GM19023 (cell line): ENCODE data around the gene OR51G2.
"Not testable (repeated sequence)": the region's sequence is repeated elsewhere in the genome, so short reads cannot be mapped to it uniquely, and the experiment has no call there.

Experiments
- ATAC-seq: cut with Tn5 transposase; IDR thresholded peaks from one replicate; pipeline ENCODE4 v1.9.1; 2021; ENCODE audit warnings: mild to moderate bottlenecking, moderate library complexity; ENCODE audit not compliant: unreplicated experiment

Gene OR51G2, protein sequence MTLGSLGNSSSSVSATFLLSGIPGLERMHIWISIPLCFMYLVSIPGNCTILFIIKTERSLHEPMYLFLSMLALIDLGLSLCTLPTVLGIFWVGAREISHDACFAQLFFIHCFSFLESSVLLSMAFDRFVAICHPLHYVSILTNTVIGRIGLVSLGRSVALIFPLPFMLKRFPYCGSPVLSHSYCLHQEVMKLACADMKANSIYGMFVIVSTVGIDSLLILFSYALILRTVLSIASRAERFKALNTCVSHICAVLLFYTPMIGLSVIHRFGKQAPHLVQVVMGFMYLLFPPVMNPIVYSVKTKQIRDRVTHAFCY

DNA sequence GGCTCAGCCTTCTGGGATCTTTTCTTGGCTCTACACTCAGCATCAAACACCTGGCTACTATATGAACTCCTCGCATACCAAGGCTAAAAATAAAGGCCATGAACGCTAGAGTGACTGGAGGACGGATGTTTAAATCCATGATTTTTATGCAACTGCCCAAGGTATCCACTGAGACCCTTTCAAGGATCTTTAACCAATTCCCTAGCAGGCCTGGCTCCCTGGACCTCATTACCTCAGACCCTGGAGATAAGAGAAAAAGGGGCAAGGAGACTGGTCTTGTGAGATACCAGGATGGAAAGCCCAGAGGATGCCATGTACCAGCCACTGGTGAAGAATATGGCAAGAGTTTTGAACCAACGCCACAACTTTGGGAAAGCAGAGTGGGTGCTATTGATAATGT is at the start of gene OR51G2:
TSS of gene OR51G2 (minus strand) at position 101 of the 400 bp plus-strand sequence. CDS start 3,687 bp downstream, outside the sequence.
- ATAC-seq = no peak

DNA sequence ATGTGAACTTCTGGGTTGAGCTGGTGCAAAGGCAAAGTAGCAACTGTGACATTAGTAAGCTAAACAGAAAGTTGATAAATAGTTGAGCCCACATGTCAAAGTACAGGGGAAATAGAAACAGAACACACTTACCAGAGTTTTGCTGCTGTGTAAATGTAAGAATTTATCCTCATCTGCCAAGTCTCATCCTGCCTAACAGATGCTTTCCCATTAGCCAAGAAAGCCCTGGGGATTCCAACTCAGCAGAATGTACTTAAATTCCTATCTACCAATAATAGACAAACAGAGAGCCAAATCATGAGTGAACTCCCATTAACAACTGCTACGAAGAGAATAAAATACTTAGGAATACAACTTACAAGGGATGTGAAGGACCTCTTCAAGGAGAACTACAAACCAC is 43.7 kb upstream of the OR51G2 start:
- no peak for ATAC-seq

DNA sequence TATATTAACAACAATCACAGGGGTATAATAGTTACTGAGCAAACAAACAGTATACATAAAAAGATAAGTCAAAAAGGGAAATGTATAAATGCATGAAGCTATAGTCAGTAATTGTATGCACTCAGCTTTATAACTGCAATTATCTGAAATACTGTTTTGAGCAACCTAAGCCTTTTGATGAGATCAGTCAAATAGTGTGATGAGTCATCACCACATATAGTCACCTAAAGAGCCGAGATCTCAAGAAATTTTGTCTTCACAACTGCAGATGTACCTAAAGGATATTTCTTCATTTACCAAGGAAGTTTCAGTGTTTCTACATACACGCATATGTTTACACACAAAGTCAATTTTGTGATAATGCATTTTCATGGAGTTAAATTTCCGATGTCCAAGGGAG is 41.7 kb upstream of the OR51G2 start:
- ATAC-seq = no peak

DNA sequence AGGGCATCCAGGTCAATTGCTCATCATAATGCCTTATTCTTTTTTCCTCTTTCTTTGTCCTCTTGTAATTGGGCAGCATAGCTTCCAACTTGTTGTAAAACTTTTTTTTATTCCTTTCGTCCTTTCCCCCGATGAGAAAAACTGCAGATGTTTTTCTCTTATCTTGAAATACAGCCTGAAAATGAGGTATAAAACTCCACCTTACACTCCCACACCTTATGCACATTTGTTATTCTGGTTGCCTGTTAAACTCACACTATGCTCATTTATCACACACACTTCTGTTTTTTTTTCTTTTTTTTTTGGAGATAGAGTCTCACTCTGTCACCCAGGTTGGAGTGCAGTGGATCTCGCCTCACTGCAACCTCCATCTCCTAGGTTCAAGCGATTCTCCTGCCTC is 38.2 kb upstream of the OR51G2 start:
- no peak for ATAC-seq

DNA sequence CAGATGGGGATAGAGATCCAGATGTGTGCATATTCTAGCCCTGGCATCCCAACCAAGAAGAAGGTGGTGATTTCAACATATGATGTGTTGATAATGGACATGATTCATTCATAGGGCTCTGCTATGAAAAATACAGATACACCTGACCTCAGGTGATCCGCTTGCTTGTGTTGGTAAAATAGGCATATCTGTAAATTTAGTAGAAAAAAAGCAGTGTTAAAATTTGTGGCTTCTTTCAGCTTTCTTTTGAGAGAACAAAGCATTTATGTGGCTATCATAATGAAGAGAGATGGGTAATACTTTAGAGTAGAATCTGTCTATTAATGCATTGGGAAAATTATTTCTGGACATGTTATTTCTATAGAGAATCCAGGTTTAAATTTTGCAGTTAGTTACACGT is 36.5 kb upstream of the OR51G2 start, which contains the start of gene OR51A2:
TSS of gene OR51A2 (minus strand) at position 101 of the 400 bp plus-strand sequence. CDS start at position 101, 0 bp downstream.
- ATAC-seq = not testable (repeated sequence)

DNA sequence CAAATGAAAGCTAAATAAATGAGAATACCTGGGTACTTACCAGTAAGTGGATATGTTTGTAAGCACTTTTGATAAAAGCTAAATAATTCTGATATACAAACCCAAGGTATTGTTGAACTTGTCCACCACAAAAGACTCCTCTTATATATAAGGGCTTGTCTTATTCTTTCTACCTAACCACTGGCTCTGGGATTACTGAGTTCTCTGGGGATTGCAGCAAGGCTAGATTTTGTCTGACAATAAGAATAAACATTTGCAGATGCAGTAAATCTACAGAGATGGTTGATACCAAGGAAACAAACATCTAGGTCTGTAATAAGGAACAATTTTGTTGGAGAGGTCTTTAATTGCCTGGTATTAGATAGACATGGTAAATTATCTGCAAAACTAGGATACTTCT is 28.4 kb upstream of the OR51G2 start, which contains the start of gene OR51A4:
TSS of gene OR51A4 (minus strand) at position 101 of the 400 bp plus-strand sequence. CDS start 505 bp downstream, outside the sequence.
- no peak for ATAC-seq

DNA sequence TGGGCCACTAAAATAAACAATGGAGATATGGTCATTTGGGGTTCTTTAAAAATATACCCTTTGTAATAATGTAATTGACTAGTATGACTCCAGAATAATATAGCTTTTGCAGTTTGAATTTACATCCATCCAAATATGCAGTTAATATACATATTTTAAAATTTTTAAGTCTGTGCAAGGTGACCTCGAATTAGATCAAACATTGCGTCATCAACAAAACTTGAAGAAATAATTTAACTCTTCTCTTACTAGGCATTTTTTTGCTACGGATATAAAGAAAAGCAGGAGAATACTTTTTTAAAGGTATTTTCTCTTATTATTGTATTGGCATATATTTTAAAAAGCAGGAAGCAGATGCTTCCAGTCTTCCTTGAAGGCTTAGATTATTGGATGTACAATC is 17.6 kb upstream of the OR51G2 start:
- no peak for ATAC-seq

DNA sequence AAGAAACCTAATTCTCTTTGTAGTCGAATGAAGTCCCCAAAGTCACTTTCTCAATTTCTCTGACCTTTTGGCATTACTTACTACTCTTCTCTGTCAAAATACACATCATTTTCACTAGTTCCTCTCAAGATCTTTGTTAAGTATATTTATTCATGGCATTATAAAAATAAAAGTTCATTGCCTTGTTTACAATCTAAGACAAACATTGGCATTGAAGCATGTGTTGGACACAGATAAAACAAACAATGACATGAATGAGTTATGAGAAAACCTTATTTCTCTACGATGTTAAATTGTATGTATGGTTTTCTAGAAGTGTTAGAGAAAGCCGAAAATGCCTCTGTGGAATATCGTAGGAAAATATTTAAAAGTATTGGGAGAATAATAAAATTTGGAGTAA is 13.6 kb upstream of the OR51G2 start:
- no peak for ATAC-seq

DNA sequence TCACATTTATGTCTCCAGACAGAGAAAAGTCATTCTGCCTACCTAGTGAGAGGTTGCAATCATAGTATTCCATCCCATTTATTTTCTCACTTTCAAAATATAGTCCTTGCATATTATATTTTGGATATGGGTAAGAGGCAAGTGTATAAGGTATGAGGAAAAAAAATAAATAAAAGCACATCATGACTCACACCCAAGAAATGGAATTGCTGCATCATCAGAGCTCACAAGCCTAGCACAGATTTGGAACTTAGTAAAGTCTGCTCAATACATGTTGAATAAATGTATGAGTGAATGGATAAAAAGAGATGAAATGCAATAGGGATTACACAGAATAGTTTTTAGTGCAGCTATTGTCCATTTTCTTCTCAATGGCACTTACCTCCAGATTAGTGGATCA is 7.5 kb upstream of the OR51G2 start:
- no peak for ATAC-seq

DNA sequence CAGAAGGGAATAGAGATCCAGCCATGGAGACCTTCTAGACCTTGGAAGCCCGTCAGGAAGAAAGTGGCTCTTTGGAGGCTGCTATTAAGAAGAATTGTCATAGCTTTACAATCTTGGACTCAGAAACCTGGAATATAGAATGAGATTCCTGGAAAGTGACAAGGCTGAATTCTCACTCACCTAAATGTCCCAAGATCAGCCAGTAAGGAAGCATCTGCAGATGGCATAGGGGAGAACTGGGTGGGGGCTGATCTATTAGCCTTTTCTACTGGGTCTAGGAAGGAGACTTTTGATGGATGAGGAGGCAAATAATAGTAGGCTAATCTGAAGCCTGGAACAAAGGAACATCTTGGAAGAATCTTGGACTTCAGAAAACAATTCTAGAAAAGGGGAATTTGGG is 5.1 kb upstream of the OR51G2 start, which contains the start of gene OR51G1:
TSS of gene OR51G1 (minus strand) at position 101 of the 400 bp plus-strand sequence. CDS start at position 101, 0 bp downstream.
- ATAC-seq = no peak

DNA sequence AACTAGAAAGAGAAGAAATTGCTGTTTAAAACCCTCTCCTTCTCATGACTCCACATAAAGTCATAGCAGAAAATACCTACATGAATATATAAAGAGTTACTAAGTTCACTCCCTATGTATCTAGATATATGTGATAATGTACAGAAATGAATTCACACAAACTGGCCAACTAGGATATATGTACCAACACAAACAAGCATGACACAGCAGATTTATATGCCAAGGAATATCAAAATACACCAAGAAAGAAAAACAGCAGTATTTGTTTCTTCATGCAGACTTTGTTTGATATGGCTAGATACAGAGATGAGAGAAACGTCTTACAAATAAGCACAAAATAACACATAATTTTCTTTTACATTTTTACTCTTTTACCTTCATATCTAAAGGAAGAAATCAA is 3.2 kb upstream of the OR51G2 start:
- ATAC-seq = no peak

DNA sequence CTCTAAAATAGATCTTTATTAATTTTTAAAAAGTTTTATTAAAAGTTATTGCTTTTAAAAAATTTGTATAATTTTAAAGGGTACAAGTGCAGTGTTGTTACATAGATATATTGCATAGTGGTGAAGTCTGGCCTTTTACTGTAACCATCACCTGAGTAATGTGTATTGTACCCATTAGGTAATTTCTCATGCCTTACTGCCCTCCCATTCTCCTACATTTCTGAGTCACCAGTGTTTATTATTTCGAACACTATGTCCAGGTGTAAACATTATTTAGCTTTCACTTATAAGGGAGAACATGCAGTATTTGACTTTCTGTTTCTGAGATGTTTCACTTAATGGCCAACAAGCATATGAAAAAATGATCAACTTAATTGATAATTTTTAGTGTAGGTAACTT is 2.6 kb upstream of the OR51G2 start:
- ATAC-seq = no peak

DNA sequence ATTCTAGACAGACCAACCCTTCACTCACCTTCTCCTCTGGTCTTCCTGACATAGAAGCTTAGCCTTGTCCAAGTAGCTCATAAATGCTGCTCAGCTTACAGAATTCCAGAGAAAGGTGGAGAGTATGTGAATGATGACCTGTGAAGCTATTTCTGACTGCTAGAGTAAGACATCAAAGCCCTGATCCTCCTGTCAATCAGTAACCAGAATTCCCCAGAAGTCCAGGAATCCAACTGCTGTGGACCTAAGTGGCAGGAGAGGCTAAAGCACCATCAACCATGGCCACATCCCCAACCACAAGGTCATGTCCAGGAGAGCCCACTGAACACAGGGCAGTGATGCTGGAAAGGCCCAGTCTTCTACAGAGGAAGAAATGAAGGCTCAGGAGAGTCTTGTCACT is 2.6 kb downstream of the OR51G2 start:
- ATAC-seq = no peak

DNA sequence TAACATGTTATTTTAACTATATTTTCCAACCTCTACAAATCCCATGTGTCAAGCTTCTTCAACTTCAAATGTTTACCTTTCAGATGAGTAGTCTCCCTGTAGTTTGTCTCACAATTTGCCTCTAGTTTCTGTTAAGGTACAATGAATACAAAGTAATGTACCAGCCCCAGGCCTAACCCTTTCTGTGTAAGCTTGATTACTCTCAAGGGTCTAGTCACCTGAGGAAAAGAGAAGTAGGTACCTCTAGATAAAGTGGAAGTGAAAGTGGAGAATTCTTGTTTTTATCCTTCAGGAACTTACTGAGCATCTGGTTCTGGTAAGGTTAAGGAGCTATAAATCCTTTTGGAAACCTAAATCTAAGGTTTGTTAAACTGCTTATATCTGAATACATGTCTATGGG is 15.7 kb downstream of the OR51G2 start, which contains the start of gene OR51A7:
TSS of gene OR51A7 (plus strand) at position 300 of the 400 bp plus-strand sequence. CDS start 3,587 bp downstream, outside the sequence.
- no peak for ATAC-seq

DNA sequence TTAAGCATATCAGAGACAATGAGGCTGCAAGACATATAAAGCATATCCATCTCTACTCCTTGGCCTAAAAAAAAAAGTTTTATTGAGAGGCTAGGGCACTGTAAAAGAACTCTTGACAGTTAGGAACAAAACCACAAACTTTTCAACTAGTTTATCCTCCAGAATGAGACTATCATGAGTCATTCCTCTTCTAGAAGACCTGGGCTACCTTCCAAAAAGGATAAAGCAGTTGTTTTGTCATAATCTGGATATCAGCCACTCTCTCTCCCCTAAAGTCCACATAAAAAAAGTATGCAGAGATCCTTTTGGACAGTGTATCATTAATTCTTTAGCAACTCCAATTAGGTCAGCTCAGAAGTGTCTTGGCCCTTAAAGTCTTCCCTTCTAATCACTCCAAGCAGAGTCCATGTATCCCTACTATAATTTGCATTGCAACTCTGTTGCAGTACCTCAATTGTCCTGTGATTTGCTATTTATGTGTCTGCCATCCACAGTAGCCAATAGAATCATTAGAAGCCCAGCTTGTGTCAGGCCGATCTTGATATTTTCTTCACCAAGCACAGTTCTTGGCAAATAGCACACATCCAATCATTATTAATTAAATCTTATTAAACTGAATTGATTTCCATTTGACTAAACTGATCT is 27.0 kb downstream of the OR51G2 start:
- ATAC-seq = no peak

DNA sequence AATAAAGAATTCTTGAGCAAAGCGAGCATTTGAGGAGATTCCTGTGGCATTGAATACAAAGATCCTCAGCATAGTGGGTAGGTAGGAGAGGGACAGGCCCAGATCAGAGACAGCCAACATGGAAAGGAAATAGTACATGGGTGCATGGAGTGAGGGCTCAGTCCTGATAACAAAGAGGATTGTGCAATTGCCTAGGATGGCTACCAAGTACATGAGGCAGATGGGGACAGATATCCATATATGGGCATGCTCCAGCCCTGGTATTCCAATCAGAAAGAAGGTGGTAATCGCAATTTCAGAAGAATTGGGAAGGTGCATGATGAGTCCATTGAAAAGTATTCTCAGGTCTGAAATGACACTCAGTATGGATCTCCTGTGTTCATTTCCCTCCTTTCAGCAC is 28.9 kb downstream of the OR51G2 start:
- ATAC-seq = no peak

DNA sequence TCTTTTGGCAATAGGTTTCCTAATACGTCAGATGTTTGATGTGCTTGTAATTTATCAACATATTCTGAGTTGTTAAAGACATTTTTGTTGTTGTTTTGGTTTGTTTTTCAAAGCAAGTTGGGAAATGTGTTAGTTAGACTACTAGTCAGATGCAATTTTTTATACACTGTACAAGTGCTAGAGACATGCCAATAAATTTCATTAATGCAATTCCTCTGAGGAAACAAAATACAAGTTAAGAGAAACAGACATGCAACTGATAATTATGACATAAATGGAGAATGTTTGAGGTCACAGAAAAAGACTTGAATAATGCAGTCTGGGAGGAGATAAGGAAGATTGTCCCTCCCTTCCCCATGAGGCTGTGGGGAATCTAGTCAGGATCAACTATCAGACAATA is 31.6 kb downstream of the OR51G2 start:
- no peak for ATAC-seq

DNA sequence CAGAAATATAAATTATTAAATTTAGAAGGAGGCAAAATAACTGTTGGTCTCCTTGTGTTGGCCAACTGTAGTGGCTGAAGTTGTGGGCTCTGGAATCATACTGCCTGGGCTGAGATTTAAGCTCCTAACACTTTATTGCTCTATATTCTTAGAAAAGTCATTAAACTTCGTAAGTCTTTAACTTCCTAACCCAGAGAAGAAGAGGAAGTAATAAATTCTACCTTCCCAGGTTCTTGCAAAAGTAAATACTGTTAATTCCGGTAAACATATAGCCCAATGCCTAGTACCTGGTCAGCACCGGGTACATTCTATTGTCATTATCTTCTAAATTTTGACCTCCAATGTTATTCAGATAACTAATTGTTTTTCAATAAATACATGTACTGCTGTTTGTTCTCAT is 33.0 kb downstream of the OR51G2 start:
- no peak for ATAC-seq

DNA sequence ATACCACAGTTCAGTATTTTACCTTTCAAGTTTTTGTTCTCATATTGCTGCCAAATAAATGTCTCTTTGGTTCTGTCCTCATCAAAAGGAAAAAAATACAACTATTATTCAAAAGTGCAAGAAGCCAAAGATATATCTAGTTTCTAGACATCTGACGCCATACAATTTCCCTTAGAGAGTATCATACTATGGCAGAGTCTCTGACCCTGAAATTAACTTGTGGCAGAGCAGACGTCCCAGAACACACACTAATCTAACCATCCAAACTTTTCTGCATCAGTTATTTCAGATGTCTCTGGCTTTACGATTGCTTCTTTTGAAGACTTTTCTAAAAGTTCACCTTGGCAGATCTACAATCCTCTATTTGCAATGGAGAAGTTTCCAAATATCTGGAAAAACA is 34.8 kb downstream of the OR51G2 start:
- ATAC-seq = no peak

DNA sequence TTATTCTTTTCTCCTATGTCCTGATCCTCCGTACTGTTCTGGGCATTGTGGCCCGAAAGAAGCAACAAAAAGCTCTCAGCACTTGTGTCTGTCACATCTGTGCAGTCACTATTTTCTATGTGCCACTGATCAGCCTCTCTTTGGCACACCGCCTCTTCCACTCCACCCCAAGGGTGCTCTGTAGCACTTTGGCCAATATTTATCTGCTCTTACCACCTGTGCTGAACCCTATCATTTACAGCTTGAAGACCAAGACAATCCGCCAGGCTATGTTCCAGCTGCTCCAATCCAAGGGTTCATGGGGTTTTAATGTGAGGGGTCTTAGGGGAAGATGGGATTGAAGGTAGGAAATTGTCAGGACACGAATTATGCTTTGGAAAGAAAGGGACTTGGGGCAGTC is 36.6 kb downstream of the OR51G2 start:
- no peak for ATAC-seq

DNA sequence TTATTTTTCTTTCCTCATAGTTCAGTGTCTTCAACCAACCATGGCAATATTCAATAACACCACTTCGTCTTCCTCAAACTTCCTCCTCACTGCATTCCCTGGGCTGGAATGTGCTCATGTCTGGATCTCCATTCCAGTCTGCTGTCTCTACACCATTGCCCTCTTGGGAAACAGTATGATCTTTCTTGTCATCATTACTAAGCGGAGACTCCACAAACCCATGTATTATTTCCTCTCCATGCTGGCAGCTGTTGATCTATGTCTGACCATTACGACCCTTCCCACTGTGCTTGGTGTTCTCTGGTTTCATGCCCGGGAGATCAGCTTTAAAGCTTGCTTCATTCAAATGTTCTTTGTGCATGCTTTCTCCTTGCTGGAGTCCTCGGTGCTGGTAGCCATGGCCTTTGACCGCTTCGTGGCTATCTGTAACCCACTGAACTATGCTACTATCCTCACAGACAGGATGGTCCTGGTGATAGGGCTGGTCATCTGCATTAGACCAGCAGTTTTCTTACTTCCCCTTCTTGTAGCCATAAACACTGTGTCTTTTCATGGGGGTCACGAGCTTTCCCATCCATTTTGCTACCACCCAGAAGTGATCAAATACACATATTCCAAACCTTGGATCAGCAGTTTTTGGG is 37.2 kb downstream of the OR51G2 start, which contains the start of gene OR51T1:
TSS of gene OR51T1 (plus strand) at position 41 of the 641 bp plus-strand sequence. CDS start at position 41, 0 bp downstream.
- no peak for ATAC-seq
